Neutrophil (primary cell): ENCODE measurements around the gene SLC22A12.

Experiments used
- H3K27ac ChIP-seq: fragments of 200-600 bp; sonication (generic); 2 replicates; pipeline ENCODE4 v1.5.1; 2016; ENCODE audit warnings: mild to moderate bottlenecking, moderate library complexity
- H3K27me3 ChIP-seq: fragments of 200-600 bp; sonication (generic); 2 replicates; pipeline ENCODE4 v1.6.0; 2016; ENCODE audit warnings: mild to moderate bottlenecking
- H3K36me3 ChIP-seq: fragments of 200-600 bp; sonication (generic); 2 replicates; pipeline ENCODE4 v1.5.1; 2017
- H3K4me1 ChIP-seq, 2 experiments: fragments of 200-600 bp in 1 of 2; sonication (generic) in 1 of 2; 1 replicate in 1 of 2; 2 replicates in 1 of 2; pipeline versions ENCODE4 v1.5.1 to v1.6.1; 2013 to 2016; ENCODE audit warnings: low read depth in 1 of 2, low read length in 1 of 2, mild to moderate bottlenecking in 1 of 2, moderate library complexity in 1 of 2; ENCODE audit not compliant: control insufficient read depth in 1 of 2, insufficient read depth in 1 of 2
- H3K4me3 ChIP-seq, 2 experiments: fragments of 200-600 bp in 1 of 2; sonication (generic) in 1 of 2; 1 replicate in 1 of 2; 2 replicates in 1 of 2; pipeline ENCODE4 v1.5.1; 2013 to 2016; ENCODE audit warnings: low read depth in 1 of 2, low read length in 1 of 2, mild to moderate bottlenecking in 1 of 2, moderate library complexity in 1 of 2
- H3K9me3 ChIP-seq: fragments of 200-600 bp; sonication (generic); 2 replicates; pipeline ENCODE4 v1.5.1; 2016
- TF ChIP-seq, protein P1 (sequence below): fragments of 200-600 bp; sonication (generic); IDR thresholded peaks from 2 replicates; pipeline ENCODE4 v1.5.1; 2016; ENCODE audit warnings: antibody characterized with exemption

The SLC22A12 gene

GRCh38 chr11:64643920-64644646, 53.1 kb downstream of the SLC22A12 start:
- no peak overlapping the region for H3K27ac ChIP-seq

DNA sequence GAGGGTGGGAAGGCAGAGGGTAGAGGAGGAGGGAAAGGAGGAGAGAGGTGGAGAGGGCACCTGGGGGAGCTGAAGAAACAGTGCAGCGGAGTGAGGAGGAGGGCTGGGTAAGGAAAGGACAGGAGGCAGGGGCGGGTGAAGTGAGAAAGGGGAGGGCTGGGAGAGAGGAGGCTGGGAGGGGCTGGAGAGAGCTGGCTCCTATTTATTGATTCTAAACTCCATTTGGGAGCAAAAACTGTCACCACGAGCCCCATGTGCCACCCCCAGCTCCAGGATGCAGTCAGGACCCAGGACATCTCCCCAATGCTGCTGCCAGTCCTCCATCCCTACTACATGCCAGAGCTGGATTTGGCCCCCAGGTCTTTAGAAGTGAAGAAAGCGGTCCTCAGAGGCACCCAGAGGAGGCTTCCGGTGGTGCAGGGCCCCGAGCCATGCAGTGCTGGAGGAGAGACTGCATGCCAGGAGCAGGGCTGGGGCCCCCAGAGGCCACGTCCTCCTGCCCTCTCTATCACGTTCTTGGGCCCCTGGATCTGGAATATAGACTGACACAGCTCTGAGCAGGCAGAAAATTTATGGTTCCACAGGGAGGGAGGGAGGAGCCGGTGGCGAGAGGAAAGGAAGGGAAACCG, 53.7 kb downstream of the SLC22A12 start:
- Histone ChIP-seq H3K9me3 (no peaks in the 10 kb centered on the region), H3K4me3 (no peak overlapping the region), H3K27ac (no peak overlapping the region), H3K36me3 (no peaks in the 10 kb centered on the region), H3K4me1 (peaks cover 0 to 10% of the 10 kb centered on the region in 2 experiments), H3K27me3 (peaks cover 77% of the 10 kb centered on the region)
- TF ChIP-seq, protein P1, sequence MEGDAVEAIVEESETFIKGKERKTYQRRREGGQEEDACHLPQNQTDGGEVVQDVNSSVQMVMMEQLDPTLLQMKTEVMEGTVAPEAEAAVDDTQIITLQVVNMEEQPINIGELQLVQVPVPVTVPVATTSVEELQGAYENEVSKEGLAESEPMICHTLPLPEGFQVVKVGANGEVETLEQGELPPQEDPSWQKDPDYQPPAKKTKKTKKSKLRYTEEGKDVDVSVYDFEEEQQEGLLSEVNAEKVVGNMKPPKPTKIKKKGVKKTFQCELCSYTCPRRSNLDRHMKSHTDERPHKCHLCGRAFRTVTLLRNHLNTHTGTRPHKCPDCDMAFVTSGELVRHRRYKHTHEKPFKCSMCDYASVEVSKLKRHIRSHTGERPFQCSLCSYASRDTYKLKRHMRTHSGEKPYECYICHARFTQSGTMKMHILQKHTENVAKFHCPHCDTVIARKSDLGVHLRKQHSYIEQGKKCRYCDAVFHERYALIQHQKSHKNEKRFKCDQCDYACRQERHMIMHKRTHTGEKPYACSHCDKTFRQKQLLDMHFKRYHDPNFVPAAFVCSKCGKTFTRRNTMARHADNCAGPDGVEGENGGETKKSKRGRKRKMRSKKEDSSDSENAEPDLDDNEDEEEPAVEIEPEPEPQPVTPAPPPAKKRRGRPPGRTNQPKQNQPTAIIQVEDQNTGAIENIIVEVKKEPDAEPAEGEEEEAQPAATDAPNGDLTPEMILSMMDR, result no peak

More at GRCh38 chr11:64643920-64644646, 53.1 kb downstream of the SLC22A12 start:
- Histone ChIP-seq H3K27me3 (peaks cover 84% of the 10 kb centered on the region), H3K9me3 (no peaks in the 10 kb centered on the region), H3K4me1 (peaks cover 0 to 10% of the 10 kb centered on the region in 2 experiments), H3K36me3 (no peaks in the 10 kb centered on the region), H3K4me3 (no peak overlapping the region)
- TF ChIP-seq, protein P1, result no peak

- peaks cover 53% of the 10 kb centered on the region for H3K27me3 ChIP-seq
- H3K4me3 ChIP-seq, result no peak overlapping the region
- no peaks in the 10 kb centered on the region for H3K9me3 ChIP-seq
- TF ChIP-seq, protein P1, result no peak
- H3K27ac ChIP-seq, result no peak overlapping the region
- no peaks in the 10 kb centered on the region for H3K36me3 ChIP-seq
- H3K4me1 ChIP-seq, result peaks cover 0 to 10% of the 10 kb centered on the region in 2 experiments
Measured at GRCh38 chr11:64647019-64647779, 56.2 kb downstream of the SLC22A12 start.

DNA sequence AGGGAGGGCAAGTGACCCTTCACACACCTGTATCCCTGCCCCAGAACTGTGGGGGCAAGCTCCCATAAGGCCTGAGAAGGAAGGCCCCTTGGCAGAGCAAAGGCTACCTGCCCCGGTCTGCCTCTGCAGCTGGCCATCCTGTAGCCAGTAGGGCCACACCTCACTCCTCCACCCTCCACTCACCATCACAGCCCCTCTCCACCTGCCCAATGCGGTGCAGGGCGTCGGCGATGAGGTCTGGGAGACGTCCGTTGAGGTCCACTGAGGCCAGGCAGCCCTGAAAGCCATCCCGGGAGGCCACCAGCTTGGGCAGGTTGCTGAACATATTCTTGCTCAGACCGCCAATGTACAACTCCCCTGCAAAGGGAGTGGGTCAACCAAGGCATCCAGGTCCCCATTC, 57.5 kb downstream of the SLC22A12 start:
- Histone ChIP-seq H3K4me3 (no peak overlapping the region), H3K9me3 (no peaks in the 10 kb centered on the region), H3K4me1 (peaks cover 0 to 3% of the 10 kb centered on the region in 2 experiments), H3K27ac (no peak overlapping the region), H3K36me3 (no peaks in the 10 kb centered on the region), H3K27me3 (peaks cover 39% of the 10 kb centered on the region)
- TF ChIP-seq, protein P1, result no peak

DNA sequence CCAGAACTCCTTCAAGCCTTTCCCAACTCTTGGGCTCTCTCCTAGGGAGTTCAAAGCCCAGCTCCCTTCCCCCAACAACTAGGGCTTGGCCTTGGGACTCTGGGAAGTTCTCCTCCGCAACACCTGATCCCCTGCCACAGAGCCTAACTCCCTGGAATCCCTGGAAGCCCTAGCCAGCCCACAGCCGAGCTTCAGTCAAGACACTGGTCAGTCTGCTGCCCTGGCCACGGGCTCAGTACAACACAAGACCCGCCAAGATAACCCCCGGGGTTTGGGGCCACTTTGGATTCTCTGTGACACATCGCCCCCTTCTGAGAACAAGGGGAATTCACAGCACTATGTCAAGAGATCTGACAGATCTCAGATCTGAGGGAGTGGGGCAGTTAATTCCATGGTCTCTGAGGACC, 58.3 kb downstream of the SLC22A12 start:
- H3K4me3 ChIP-seq, result no peak overlapping the region
- TF ChIP-seq, protein P1, result no peak
- no peaks in the 10 kb centered on the region for H3K4me1 ChIP-seq
- H3K27ac ChIP-seq, result no peak overlapping the region
- H3K36me3 ChIP-seq, result no peaks in the 10 kb centered on the region
- peaks cover 32% of the 10 kb centered on the region for H3K27me3 ChIP-seq
- H3K9me3 ChIP-seq, result no peaks in the 10 kb centered on the region
